GM18507 (cell line): ENCODE data around the gene UCP3.

ENCODE experiments used
- DNase-seq: peaks from one replicate; pipeline ENCODE4 v3.0.0; 2011; ENCODE audit warnings: low read depth; ENCODE audit not compliant: insufficient read length; ENCODE audit errors: extremely low spot score
- FAIRE-seq: peaks from 2 replicates; lab custom pipeline; 2011; peaks lifted over from hg19 to GRCh38; lab: Jason Lieb, UNC

UCP3 gene

DNA sequence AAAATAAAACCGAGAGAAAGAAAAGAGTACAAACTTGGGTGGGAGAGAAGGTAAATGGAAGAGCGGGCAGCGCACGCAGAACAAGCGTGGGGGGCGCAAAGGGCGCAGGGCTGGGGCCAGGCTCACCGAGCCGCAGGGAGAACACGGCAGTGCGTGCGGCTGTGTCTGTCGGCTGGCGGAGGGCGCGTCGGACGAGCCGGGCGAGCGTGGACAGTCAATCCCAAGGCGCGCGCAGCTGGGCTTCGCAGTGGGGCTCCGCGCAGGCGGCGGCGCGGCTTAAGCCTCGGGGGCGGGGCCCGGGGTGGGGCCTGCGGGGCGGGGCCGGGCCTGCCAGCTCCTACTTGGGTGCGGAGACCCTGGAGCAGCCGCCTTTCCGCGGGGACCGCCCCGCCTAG, 26.3 kb downstream of the UCP3 start, which contains the start of gene UCP2:
UCP2 (minus strand) TSS at position 249 of the 395 bp plus-strand sequence. CDS start 4,465 bp downstream, outside the sequence.
- DNase-seq, result peak; percentile 54
- FAIRE-seq, result no peak

DNA sequence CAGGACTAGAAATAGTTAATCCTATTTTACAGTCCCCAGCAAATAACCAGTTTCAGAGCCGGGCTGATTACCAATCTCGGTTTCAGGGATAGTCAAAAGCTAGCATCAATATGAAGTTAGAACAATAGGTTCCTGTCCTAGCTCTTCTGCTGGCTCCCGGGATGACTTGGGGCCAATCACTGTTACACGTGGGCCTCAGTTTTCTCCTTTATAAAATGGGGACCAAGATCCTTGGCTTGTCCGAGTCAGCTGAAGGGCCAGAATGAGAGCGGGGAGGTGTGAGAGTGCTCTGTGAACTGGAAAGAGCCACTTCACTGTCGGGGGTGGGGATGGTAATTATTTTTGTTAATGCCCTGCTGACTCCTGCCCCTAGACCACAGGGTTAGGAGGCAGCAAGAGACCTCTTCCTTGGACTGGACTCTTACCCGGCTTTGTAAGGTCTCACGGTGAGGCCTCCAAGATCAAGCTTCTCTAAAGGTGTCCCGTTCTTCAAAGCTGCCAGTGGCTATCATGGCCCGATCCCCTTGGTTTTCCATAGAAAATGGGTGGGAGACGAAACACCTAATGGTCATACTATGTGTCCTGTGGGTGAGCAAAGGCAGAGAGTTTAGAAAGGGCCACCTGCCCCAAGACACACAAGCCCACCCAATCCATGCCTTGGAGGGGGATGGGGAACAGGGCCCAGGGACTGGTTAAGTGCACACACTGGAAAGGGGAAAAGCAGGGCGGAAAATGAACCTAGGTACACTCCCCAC, 27.7 kb downstream of the UCP3 start:
- FAIRE-seq, result no peak
- no peak for DNase-seq

DNA sequence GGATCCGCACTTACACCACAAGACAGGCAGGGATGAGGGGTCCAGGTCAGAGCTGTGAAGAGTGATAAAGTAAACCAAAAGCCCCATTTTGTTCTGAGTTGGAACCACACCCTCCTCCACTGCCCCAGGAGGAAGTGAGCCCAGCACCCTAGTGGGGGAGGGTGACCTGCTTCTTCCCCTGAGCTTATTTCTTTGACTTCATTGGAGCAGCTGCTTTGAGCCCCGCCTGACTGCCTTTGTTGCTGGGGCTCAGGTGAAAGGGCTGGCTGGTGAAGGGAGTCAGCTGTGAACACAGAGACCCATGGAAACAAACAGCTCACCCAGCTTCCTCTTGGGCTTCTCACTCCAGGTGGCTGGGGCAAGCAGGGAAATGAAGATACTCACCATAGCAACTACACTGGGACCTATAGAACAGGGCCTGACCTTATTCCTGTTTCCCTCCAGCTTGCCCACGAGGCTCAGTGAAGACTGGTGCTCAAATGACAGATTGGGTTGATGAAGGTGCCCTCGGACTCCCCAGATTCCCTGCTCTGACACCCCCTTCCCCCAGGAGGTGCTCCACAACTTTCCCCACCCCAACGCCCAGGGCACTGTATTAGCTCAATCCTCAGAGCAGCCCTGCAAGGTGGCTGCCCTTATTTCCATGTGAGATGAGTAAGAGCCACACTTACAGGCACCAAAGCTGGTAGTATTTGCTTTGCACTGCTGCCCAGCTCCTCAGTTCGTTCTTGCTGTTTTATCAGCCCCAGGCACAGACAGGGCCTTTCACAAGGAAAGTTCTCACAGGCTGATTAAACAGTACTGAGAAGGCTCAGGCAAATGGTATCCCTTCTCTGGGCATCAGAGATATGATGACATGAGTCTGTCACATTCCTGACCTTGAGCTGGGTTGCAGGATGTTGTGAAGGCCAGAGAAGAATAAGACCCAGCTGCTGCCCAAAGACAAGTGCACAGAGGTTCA, 28.6 kb downstream of the UCP3 start:
- DNase-seq, result peak; percentile 62
- peak; percentile 81 for FAIRE-seq

DNA sequence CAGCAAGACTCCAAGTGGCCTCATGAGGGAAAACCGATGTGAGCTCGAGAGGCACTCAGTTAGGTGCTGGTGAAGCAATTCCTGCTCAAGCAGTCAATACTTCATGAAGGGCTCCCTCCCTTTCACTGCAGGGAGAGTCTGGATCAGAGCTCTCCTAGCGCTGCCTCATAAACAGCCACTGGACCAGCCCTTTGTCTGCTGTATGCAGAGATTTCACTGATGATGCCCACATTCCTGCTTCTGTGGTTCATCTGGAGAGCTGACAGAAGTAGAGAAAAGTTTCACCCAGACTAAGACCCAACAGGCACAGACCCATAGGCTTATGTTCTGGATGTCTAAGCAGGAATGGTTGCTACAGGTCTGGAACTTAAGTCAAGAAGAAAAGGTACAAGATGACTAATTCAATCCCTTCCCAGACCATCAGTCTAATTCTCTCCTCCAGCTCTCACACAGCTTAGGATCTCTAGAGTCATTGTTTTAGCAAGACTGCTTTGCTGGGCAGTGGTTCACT, 30.3 kb downstream of the UCP3 start:
- FAIRE-seq (no peak), DNase-seq (no peak)

DNA sequence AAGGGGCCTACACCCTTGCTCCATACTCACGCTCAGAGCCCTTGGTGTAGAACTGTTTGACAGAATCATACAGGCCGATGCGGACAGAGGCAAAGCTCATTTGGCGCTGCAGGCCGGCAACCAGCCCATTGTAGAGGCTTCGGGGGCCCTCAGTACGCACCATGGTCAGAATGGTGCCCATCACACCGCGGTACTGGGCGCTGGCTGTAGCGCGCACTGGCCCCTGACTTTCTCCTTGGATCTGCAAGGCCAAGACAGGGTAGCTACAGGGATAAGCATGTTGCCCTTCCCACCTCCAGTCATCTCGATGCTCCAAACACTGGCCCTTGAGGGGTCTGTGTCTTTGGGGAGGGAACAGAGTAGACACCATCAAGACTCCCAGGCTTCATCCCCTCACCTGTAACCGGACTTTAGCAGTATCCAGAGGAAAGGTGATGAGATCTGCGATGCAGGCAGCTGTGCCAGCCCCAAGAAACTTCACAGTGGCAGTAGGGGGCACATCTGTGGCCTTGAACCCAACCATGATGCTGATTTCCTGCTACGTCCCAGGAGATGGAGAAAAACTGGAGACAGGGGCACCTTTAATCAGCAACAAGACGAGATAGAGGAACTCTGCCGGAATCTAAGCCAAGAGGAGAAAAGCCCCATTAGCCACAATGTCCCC, 30.9 kb downstream of the UCP3 start:
- FAIRE-seq, result no peak
- DNase-seq, result no peak

DNA sequence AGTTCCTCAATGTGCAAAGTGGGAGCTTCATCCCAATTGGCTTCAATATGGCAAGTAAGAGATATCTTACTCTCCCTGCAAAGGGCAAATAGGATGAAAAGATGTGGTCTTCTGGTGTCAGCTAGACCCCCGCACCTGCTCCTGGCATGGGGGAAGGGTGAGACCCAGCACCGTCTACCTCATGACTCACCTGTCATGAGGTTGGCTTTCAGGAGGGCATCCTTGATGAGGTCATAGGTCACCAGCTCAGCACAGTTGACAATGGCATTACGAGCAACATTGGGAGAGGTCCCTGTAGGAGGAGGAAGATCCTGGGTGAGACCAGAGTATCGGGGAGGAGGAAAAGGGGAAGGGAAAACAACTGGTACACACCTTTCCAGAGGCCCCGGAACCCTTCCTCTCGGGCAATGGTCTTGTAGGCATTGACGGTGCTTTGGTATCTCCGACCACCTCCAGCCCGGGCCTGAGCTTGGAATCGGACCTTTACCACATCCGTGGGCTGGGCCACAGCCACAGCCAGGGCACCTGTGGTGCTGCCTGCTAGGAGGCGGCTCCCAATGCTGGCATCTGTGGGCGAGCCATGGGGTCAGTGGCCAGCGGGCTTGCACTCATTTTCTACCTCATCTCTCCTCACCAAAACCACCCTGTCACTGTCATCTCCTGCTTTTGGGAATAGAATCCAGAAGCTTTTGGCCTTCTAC, 32.3 kb downstream of the UCP3 start:
- DNase-seq (no peak), FAIRE-seq (no peak)

DNA sequence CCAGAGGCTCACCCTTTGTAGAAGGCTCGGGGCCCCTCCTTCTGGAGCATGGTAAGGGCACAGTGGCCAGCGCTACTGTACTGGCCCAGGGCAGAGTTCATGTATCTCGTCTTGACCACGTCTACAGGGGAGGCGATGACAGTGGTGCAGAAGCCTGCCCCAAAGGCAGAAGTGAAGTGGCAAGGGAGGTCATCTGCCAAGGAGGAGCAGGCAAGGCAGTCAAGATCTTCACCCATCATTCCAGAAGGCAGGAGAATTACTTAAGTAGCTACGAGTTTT, 33.5 kb downstream of the UCP3 start:
- DNase-seq (no peak), FAIRE-seq (no peak)

DNA sequence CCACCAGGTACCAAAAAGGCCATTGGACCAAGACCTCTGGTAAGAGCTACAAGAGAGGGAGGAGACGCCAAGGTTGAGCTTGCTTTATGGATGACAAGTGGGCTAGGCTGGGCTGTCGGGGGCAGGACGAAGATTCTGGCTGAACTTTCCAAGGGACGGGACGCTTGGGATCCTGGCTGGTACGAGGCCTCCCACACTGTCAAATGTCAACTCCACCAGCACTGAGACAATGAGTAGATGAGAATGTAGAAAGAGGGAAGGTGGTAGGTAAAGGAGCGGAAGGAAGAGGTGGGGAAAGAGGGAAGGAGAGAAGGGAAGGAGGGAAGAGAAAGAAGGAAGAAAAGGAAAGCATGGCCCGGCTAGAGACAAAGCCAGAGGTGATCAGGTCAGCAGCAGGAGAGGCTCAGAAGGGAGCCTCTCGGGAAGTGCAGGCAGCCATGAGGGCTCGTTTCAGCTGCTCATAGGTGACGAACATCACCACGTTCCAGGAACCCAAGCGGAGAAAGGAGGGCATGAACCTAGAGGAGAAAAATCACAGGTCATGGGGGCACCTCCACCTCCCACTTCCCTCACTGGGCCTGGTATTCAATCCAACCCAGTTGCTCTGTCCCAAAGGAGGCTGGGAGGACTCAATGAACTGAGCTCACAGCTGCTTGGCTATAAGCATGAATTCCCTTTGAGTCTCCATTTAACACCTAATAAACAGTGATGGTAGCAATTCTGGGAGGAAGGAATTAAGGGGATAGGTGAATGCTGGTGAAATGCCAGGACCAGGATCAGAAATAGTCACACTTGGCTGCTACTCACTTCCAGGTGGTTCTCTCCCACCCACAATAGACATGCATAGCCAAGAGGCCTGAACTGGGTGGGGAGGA, 34.0 kb downstream of the UCP3 start:
- DNase-seq, result no peak
- FAIRE-seq, result no peak

DNA sequence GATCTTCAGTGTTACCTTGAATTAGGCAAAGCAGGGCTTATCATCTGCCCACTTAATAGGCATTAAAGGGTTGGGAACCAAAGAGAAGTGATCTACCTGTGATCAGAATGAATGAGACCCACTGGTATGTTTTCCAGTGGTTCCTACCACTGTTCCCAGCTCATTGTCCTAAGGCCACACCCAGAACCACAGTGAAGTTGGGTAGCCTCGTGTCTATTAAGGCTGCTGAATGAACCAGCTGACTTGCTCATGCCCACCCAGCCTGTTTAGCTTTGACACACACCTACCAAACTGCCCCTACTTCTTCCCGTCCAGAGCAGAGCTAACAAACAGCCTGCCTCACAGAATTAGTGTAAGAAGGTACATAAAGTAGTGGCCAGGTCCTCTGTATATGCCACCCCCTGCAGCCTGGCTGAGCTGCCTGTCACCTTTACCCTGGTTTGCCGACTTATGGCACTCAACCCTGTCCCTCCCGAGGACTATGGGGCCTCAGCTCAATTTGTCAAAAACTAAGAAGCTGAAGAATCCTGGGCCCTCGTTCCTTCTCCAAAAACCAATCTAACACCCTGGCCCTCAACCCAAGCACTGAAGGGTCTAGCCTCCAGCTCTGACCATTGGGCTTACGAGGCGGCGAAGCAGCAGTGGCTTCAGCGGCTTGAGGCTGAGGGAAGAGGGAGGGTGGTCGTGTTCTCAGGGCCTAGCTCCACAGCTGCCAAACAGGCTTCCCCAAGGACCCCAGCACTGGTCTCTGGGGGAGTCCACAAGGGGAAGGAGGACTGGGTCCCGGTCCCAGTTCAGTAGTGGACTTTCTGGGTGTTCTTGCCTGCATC, 36.0 kb downstream of the UCP3 start:
- no peak for FAIRE-seq
- no peak for DNase-seq

DNA sequence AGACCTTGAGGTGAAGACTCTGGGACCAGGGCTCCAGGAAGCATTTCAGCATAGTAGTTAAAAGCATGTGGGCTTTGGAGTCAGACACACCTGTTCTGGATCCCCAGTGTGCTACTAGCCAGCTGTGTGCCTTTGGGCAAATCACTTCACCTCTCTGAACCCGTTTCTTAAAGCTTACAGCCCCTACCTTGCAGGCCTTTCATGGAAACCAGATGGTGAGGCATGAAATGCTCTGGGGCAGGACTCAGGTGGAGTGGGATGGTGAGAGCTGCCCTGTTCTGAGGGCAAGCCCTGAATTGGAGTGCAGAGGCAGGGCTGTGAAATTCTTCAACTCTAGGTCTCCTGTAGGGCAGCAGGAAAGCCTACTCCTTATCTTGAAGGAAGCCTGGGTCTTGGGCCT, 36.7 kb downstream of the UCP3 start:
- FAIRE-seq, result no peak

DNA sequence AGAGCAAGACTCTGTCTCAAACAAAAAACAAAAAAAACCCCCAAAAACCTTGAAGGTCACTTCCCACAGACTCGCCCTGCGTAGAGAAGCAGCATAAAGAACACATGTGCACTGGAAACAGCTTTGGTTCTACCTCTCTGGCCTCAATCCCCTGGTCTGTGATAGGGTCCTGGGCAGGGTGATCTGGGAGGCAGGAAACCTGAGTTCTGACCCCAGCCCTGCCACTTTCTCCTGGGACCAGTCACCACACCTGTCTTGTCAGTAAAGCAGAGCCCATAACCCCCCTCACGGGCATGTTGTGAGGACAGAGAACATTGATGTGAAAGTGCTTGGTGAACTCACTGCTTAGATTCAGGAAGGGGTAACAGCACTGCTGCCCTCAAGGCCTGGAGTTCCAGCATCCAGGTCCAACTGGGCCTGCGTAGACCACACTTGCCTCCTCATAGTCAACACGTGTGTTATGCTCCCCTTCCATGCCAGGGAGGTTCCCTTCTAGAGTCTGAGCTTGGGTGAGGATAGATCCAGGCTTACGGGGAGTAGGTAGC, 37.6 kb downstream of the UCP3 start:
- no peak for FAIRE-seq

More for the DNA sequence above, 36.7 kb downstream of the UCP3 start:
- no peak for DNase-seq

DNA sequence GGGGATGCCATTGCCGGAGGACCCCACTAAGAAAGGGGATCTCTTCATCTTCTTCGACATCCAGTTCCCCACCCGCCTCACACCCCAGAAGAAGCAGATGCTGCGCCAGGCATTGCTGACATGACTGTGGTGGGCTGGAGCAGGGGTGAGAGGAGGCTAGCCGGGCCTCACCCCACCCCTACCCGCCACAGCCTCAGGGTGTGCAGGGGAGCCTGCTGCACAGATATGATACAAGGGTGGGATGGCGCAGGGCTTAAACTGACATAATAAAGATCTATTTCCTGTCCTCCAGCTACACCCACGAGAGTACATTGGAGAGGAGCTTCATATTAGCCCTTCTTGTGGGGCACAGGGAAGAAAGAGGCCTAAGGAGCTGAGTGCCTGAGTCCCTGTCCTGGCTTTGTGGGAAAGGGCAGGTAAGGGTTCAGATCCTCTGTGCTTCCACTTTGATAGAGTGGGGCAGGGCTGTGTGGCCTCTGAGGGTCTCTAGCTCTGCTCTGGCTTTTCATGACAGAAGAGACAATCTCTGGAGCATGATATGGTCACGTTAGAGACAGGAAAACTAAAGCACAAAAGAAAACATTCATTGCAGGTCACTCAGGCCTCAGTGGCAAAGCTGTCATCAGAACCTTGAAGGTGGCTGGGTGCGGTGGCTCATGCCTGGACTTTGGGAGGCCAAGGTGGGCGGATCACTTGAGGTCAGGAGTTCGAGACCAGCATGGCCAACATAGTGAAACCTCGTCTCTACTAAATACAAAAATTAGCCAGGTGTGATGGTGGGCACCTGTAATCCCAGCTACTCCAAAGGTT, 38.7 kb downstream of the UCP3 start:
- no peak for FAIRE-seq
- no peak for DNase-seq

More for the DNA sequence above, 37.6 kb downstream of the UCP3 start:
- DNase-seq, result no peak

DNA sequence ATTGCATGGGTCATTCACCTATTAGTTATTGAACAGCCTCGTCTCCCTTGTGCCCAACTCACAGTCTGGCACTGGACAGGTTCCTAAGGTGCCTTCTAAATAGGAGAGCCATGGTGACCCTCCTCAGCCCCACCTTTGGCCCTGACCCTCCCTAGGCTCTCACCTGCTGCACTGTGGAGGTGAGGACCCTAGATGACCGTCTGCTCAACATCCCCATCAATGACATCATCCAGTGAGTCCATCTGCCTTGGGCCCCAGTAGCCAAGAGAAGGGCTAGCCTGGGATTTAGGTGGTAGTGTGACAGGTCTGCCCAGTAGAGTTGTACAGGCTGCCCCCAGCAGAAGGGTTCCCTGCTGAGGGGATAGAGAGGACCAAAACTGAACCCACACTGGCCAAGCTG, 39.8 kb downstream of the UCP3 start:
- no peak for DNase-seq
- FAIRE-seq, result no peak

DNA sequence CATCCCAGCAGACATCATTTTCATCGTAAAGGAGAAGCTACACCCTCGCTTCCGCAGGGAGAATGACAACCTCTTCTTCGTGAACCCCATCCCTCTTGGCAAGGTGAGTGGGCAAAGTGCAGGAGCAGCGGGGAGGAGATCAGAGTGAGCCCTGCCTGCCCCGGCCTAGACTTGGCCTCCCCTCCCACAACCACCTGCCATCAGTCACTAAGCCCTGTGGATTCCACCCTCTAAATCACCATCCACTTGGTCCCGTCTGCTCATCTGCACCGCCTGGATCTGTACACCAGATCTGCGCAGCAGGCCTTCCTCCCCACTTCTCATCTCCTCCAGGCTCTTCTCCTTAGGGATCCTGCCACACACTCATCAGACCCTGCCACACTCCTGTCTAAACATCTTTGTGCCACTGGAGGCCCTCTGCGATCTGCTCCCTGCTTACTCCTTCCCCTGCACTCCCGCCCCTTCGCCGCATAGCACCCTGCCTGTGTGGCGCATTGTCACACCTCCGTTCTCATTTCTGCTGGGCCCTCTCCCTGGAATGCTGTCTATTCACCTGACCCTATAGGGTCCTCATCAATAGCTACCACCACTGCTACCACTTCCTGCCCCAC, 40.4 kb downstream of the UCP3 start:
- FAIRE-seq (no peak), DNase-seq (no peak)

DNA sequence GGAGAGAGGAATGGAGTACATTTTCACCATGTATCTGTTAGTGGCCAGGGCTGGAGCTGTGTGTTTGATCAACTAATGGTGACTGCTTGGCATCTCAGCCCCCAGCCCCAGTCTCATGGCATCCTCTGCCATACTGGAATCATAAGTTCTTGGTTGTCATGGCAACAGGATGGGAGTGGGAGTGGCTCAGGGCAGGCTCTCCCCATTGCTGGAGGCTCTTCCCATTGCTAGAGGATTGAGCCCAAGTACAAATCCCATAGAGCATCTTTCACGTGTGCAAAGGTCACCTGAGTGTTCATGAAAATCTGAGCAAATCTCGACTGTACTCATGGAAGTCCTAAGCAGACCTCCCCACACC, 43.1 kb downstream of the UCP3 start:
- no peak for FAIRE-seq

DNA sequence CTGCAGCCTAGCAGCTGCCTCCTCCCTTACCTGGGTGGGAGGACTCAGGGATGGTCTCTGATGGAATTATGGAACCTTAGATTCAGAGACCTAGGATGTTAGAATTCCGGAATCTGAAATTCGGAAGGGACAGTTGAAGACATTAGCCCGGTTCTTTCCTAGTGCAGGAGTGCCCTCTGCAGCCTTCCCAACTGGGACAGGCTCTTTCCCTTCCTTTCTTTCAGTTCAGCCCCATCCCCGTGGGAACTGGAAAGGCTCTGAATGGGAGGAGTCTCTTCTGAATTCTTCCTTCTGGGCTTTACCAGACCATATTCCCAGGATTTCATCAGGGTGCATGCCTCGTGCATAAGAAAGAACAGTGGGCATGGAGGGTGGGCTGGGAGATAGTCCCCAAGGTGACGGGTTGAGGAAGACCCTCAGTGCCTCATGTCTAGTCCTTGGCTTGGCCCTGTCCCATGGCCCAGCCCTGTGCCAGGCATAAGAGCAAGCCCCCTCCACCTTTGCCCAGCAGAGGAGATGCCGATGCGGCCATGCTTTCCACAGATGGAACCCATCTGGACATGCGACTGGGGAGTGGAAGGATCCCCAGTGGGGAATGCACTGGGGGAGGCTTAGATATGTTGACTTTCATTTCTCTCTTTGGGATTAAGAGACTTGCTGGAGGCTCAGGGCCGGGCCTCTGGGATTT, 43.7 kb downstream of the UCP3 start:
- DNase-seq (no peak), FAIRE-seq (no peak)

More for the DNA sequence above, 43.1 kb downstream of the UCP3 start:
- no peak for DNase-seq
